ENCODE data around the gene SYT10. TPM values are rescaled to one million over a fixed set of nuclear protein-coding genes. Genes with fewer than 3 reads are reported as not detected.

The SYT10 gene
- total RNA-seq, 1 experiment from 2014 or later: not detected

DNA sequence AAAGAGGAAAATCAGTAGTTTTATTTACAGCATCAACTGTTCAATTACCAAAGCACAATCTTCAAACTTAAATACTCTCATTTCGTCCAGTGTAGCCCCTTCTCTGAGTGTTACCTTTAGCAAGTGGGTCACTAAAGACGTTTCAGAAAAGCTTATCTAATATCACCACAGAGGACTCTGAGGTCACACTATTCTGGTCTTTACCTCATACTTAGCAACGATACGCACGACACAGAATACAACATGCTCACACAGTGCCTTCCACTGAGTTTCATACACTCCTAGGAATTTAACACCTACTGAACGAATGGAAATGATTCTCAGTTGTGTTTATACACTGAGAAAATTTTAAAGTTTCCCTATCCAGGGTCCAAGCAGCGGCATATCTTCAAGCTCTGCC lies 2.0 kb downstream of the SYT10 start:
- Histone ChIP-seq H3K4me1 (no peaks in the 10 kb centered on the region), H3K27me3 (replicated peaks; ENCODE audit: control insufficient read depth, insufficient read depth, low read length) (peaks cover 3% of the 10 kb centered on the region; the same call in 1 of the 2 replicates), H3K36me3 (ENCODE audit: control insufficient read depth, insufficient read depth, low read length) (no peaks in the 10 kb centered on the region), H3K9me3 (no peaks in the 10 kb centered on the region), H3K4me3 (ENCODE audit: low read depth, low read length) (no peak overlapping the region)
- intact Hi-C loops (cut with micrococcal nuclease; ENCODE audit: unreplicated experiment): no loop called here
- Mint-ChIP-seq H3K9me3 (ENCODE audit: unreplicated experiment) (no peaks in the 10 kb centered on the region), H3K27ac (ENCODE audit: unreplicated experiment) (no peak overlapping the region), H3K4me3 (ENCODE audit: unreplicated experiment) (no peak overlapping the region), H3K4me1 (ENCODE audit: low read depth, unreplicated experiment) (no peaks in the 10 kb centered on the region), H3K36me3 (ENCODE audit: insufficient read depth, unreplicated experiment) (no peaks in the 10 kb centered on the region), H3K27me3 (ENCODE audit: insufficient read depth, unreplicated experiment) (peaks cover 27% of the 10 kb centered on the region)
- TF ChIP-seq, protein P1, sequence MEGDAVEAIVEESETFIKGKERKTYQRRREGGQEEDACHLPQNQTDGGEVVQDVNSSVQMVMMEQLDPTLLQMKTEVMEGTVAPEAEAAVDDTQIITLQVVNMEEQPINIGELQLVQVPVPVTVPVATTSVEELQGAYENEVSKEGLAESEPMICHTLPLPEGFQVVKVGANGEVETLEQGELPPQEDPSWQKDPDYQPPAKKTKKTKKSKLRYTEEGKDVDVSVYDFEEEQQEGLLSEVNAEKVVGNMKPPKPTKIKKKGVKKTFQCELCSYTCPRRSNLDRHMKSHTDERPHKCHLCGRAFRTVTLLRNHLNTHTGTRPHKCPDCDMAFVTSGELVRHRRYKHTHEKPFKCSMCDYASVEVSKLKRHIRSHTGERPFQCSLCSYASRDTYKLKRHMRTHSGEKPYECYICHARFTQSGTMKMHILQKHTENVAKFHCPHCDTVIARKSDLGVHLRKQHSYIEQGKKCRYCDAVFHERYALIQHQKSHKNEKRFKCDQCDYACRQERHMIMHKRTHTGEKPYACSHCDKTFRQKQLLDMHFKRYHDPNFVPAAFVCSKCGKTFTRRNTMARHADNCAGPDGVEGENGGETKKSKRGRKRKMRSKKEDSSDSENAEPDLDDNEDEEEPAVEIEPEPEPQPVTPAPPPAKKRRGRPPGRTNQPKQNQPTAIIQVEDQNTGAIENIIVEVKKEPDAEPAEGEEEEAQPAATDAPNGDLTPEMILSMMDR (IDR thresholded peaks at IDR 0.05; ENCODE audit: insufficient read depth in 1 of 2, low read depth in 1 of 2, low read length in 1 of 2, severe bottlenecking in 1 of 2, unreplicated experiment in 1 of 2): no peak
- CTCF ChIA-PET: no interaction called here
- no peak for DNase-seq
- BruUV-seq (replicated peaks): no TSS peak
- POLR2A ChIA-PET: no interaction called here

DNA sequence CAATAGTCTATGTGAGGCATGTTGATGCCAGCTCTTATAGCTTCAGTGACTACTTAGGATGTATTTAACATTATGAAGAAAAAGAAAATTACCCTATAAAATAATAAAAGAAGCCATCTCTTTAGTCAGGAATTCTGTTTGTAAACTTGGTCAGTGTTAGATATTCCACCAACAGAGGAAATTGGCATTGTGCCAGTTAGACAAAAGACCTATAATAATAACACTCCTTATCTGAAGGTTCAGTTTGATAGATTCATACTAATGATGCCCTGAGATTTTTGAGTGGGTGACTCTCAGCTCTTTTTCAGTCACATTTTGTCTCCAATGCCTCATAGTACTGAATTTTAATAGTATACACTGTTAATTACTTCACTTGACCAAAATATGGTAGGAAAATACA lies 6.6 kb downstream of the SYT10 start:
- H3K36me3 ChIP-seq (ENCODE audit: control insufficient read depth, insufficient read depth, low read length): no peaks in the 10 kb centered on the region
- no peak for DNase-seq
- Mint-ChIP-seq H3K36me3 (ENCODE audit: insufficient read depth, unreplicated experiment) (no peaks in the 10 kb centered on the region), H3K27me3 (ENCODE audit: insufficient read depth, unreplicated experiment) (peaks cover 12% of the 10 kb centered on the region), H3K27ac (ENCODE audit: unreplicated experiment) (no peak overlapping the region), H3K9me3 (ENCODE audit: unreplicated experiment) (no peaks in the 10 kb centered on the region), H3K4me3 (ENCODE audit: unreplicated experiment) (no peak overlapping the region), H3K4me1 (ENCODE audit: low read depth, unreplicated experiment) (no peaks in the 10 kb centered on the region)
- TF ChIP-seq, protein P1 (IDR thresholded peaks at IDR 0.05; ENCODE audit: insufficient read depth in 1 of 2, low read depth in 1 of 2, low read length in 1 of 2, severe bottlenecking in 1 of 2, unreplicated experiment in 1 of 2): no peak
- H3K9me3 ChIP-seq: no peaks in the 10 kb centered on the region
- intact Hi-C loops (cut with micrococcal nuclease; ENCODE audit: unreplicated experiment): no loop called here
- no peaks in the 10 kb centered on the region for H3K4me1 ChIP-seq
- no peak overlapping the region for H3K4me3 ChIP-seq (ENCODE audit: low read depth, low read length)
- BruUV-seq (replicated peaks): no TSS peak
- CTCF ChIA-PET: no interaction called here
- no peaks in the 10 kb centered on the region for H3K27me3 ChIP-seq (replicated peaks; ENCODE audit: control insufficient read depth, insufficient read depth, low read length)
- POLR2A ChIA-PET: no interaction called here

DNA sequence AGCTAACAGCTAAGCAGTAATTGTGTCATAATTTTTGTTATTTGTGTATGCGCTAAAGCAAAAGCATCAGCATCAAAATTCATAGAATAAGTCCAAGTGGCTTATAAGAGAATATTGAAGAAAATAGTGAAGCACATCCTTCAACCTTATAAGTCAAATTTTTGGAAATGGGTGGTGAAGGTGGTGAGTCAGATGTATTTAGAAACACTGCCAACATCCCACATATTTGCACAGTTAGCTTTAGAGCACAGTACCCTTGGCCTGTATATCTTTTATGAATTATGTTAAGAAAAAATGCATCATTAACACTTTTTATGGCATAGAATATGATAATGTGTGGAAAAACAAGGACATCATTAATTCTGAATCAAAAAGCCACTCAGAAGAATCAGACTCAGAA lies 8.0 kb downstream of the SYT10 start:
- intact Hi-C loops (cut with micrococcal nuclease; ENCODE audit: unreplicated experiment): no loop called here
- BruUV-seq (replicated peaks): no TSS peak
- no peaks in the 10 kb centered on the region for H3K9me3 ChIP-seq
- no peak for DNase-seq
- H3K4me1 ChIP-seq: no peaks in the 10 kb centered on the region
- H3K9me3 Mint-ChIP-seq (ENCODE audit: unreplicated experiment): no peaks in the 10 kb centered on the region
- no peaks in the 10 kb centered on the region for H3K4me1 Mint-ChIP-seq (ENCODE audit: low read depth, unreplicated experiment)
- H3K36me3 ChIP-seq (ENCODE audit: control insufficient read depth, insufficient read depth, low read length): no peaks in the 10 kb centered on the region
- H3K27me3 Mint-ChIP-seq (ENCODE audit: insufficient read depth, unreplicated experiment): peaks cover 8% of the 10 kb centered on the region
- CTCF ChIA-PET: no interaction called here
- H3K27me3 ChIP-seq (replicated peaks; ENCODE audit: control insufficient read depth, insufficient read depth, low read length): no peaks in the 10 kb centered on the region
- no peak overlapping the region for H3K4me3 ChIP-seq (ENCODE audit: low read depth, low read length)
- H3K4me3 Mint-ChIP-seq (ENCODE audit: unreplicated experiment): no peak overlapping the region
- POLR2A ChIA-PET: no interaction called here
- TF ChIP-seq, protein P1 (IDR thresholded peaks at IDR 0.05; ENCODE audit: insufficient read depth in 1 of 2, low read depth in 1 of 2, low read length in 1 of 2, severe bottlenecking in 1 of 2, unreplicated experiment in 1 of 2): no peak
- H3K36me3 Mint-ChIP-seq (ENCODE audit: insufficient read depth, unreplicated experiment): no peaks in the 10 kb centered on the region
- H3K27ac Mint-ChIP-seq (ENCODE audit: unreplicated experiment): no peak overlapping the region

Measured in Caco-2 (cell line).